Fibroblast of lung (primary cell): ENCODE data around the gene ANXA9.

Experiments used
- EZH2 ChIP-seq: IDR thresholded peaks from 2 replicates; pipeline ENCODE4 v1.5.1; 2012; ENCODE audit warnings: low read length, control low read depth, mild to moderate bottlenecking; ENCODE audit errors: missing control alignments
- TF ChIP-seq, protein P1 (sequence below), 2 donors: IDR thresholded peaks in 1 of 2; conservative IDR thresholded peaks in 1 of 2; 1 replicate in 1 of 2; 2 replicates in 1 of 2; pipeline ENCODE4 v1.5.1; 2011 to 2012; ENCODE audit warnings: low read length in 2 of 2, control low read depth in 1 of 2, inconsistent platforms in 1 of 2, low read depth in 1 of 2, mild to moderate bottlenecking in 1 of 2

GRCh38 chr1:150955280-150955679, 26.8 kb upstream of the ANXA9 start:
- TF ChIP-seq, protein P1, sequence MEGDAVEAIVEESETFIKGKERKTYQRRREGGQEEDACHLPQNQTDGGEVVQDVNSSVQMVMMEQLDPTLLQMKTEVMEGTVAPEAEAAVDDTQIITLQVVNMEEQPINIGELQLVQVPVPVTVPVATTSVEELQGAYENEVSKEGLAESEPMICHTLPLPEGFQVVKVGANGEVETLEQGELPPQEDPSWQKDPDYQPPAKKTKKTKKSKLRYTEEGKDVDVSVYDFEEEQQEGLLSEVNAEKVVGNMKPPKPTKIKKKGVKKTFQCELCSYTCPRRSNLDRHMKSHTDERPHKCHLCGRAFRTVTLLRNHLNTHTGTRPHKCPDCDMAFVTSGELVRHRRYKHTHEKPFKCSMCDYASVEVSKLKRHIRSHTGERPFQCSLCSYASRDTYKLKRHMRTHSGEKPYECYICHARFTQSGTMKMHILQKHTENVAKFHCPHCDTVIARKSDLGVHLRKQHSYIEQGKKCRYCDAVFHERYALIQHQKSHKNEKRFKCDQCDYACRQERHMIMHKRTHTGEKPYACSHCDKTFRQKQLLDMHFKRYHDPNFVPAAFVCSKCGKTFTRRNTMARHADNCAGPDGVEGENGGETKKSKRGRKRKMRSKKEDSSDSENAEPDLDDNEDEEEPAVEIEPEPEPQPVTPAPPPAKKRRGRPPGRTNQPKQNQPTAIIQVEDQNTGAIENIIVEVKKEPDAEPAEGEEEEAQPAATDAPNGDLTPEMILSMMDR (conservative IDR thresholded peaks at IDR 0.05 in 1 of 2, IDR thresholded peaks at IDR 0.05 in 1 of 2; ENCODE audit: low read depth in 1 of 2, low read length in 2 of 2), result no peak
- no peak for TF ChIP-seq EZH2
